GM21367 (cell line): ENCODE results near the gene KRTAP9-9.
"Not testable (repeated sequence)": the region's sequence is repeated elsewhere in the genome, so short reads cannot be mapped to it uniquely, and the experiment has no call there.

Experiments
- ATAC-seq: cut with Tn5 transposase; IDR thresholded peaks from one replicate; pipeline ENCODE4 v1.9.1; 2021; ENCODE audit not compliant: unreplicated experiment

Gene KRTAP9-9

GRCh38 chr17:41264599-41264998 lies 9.4 kb downstream of the KRTAP9-9 start:
- ATAC-seq = no peak

GRCh38 chr17:41265078-41265477 lies 9.9 kb downstream of the KRTAP9-9 start, which contains the start of gene KRTAP9-6:
Gene KRTAP9-6, plus strand, starts transcription at chr17:41265378. Its CDS starts 0 bp downstream, at chr17:41265378.
- no peak for ATAC-seq

GRCh38 chr17:41267711-41268110 lies 12.5 kb downstream of the KRTAP9-9 start:
- no peak for ATAC-seq

GRCh38 chr17:41271323-41271722 lies 16.1 kb downstream of the KRTAP9-9 start:
- not testable (repeated sequence) for ATAC-seq

GRCh38 chr17:41271858-41272257 lies 16.7 kb downstream of the KRTAP9-9 start:
- ATAC-seq = no peak

- not testable (repeated sequence) for ATAC-seq
Observed at GRCh38 chr17:41275648-41276190, 20.5 kb downstream of the KRTAP9-9 start, which contains the start of gene KRTAP9-7. Gene KRTAP9-7, plus strand, starts transcription at chr17:41275698. Its CDS starts 0 bp downstream, at chr17:41275698.

- no peak for ATAC-seq
Observed at GRCh38 chr17:41278176-41278955, 23.2 kb downstream of the KRTAP9-9 start.

GRCh38 chr17:41284043-41284442 lies 28.9 kb downstream of the KRTAP9-9 start:
- ATAC-seq = no peak

GRCh38 chr17:41284546-41284945 lies 29.4 kb downstream of the KRTAP9-9 start:
- ATAC-seq = no peak

- ATAC-seq = no peak
Observed at GRCh38 chr17:41287050-41287449, 31.9 kb downstream of the KRTAP9-9 start.

GRCh38 chr17:41294016-41294415 lies 38.8 kb downstream of the KRTAP9-9 start:
- no peak for ATAC-seq

GRCh38 chr17:41296846-41297245 lies 41.7 kb downstream of the KRTAP9-9 start:
- no peak for ATAC-seq

GRCh38 chr17:41298458-41299135 lies 43.4 kb downstream of the KRTAP9-9 start:
- no peak for ATAC-seq

- ATAC-seq = no peak
Observed at GRCh38 chr17:41301204-41301790, 46.1 kb downstream of the KRTAP9-9 start.

- no peak for ATAC-seq
Observed at GRCh38 chr17:41301916-41302901, 47.0 kb downstream of the KRTAP9-9 start, which contains the start of gene KRTAP29-1. Gene KRTAP29-1, minus strand, starts transcription at chr17:41302851. Its CDS starts 0 bp downstream, at chr17:41302851.

- ATAC-seq = no peak
Observed at GRCh38 chr17:41302981-41303380, 47.8 kb downstream of the KRTAP9-9 start.

- ATAC-seq = no peak
Observed at GRCh38 chr17:41304091-41304490, 48.9 kb downstream of the KRTAP9-9 start.
